ENCODE results near the gene ATP10B. TPM values are rescaled to one million over a fixed set of nuclear protein-coding genes. Genes with fewer than 3 reads are reported as not detected.

The ATP10B gene
- total RNA-seq, 1 donor, result not detected

DNA sequence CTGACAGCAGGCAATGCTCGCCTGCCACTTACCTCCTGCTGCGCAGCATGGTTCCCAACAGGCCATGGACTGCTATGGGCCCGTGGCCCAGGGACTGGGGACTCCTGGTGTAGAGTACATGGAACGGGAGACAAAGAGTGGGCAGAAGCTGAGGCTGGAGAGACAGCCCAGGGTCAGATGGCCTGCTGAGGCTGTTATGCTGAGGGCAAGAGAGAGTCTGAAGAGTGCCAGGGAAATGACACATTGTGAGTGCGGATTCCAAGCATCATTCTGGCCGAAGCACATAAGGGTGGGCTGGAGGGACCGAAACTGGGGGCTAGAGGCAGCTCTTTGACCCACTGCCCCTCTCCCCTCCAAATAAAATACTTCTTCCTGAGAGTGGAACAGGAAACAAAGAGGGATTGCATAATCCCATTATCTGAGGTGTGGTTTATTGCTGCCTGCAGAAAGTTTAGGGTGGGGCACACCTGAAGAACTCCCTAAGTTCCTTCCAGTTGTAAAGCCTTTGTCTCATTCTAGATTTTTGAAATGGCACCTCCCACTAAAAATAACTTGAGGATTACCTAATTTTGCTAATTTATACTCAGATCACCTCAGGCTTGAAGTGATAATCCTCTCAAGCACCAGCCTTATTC lies 158.1 kb downstream of the ATP10B start:
- TF ChIP-seq, protein P1, sequence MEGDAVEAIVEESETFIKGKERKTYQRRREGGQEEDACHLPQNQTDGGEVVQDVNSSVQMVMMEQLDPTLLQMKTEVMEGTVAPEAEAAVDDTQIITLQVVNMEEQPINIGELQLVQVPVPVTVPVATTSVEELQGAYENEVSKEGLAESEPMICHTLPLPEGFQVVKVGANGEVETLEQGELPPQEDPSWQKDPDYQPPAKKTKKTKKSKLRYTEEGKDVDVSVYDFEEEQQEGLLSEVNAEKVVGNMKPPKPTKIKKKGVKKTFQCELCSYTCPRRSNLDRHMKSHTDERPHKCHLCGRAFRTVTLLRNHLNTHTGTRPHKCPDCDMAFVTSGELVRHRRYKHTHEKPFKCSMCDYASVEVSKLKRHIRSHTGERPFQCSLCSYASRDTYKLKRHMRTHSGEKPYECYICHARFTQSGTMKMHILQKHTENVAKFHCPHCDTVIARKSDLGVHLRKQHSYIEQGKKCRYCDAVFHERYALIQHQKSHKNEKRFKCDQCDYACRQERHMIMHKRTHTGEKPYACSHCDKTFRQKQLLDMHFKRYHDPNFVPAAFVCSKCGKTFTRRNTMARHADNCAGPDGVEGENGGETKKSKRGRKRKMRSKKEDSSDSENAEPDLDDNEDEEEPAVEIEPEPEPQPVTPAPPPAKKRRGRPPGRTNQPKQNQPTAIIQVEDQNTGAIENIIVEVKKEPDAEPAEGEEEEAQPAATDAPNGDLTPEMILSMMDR (IDR thresholded peaks at IDR 0.05; ENCODE audit: insufficient read depth, low read depth, low read length), result no peak
- no peak for DNase-seq (ENCODE audit: low read depth)
- H3K4me3 ChIP-seq (ENCODE audit: low read depth, low read length), result no peak overlapping the region

DNA sequence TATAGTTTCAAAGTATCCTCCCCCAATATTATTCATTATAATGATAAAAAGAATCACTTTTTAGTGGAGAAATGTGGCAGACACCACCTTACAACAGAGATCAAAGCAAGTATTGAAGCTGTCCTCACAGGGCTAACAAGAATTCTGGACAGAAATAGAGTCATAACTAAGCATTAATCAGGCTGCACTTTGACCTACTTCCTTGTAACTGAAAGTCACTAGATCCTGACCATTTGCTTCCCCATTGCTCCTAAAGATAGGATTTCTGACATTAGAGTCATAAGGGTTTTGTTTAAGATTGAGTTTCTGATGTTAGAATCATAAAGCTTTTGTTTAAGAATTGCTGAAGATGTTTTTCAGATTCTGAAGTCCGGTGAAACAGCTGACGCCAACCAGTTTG lies 159.7 kb downstream of the ATP10B start:
- no peak for DNase-seq (ENCODE audit: low read depth)
- TF ChIP-seq, protein P1 (IDR thresholded peaks at IDR 0.05; ENCODE audit: insufficient read depth, low read depth, low read length), result no peak
- H3K4me3 ChIP-seq (ENCODE audit: low read depth, low read length), result no peak overlapping the region

DNA sequence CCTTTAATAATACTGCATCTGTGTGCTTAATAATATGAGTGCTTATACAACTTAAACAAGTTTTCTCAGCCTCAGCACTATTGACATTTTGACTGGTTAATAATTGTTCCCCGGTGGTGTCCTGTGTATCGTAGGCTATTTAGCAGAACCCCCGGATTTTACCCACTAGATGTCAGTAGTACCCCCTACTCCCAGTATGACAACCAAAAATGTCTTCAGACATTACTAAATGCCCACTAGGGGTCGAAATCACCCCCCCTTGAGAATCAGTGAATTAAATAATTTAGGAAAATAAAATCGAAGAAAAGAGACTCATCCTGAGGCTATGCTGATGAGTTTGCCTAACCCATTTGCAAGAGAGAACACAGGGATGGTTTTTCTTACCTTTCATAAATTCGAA lies 166.3 kb downstream of the ATP10B start:
- TF ChIP-seq, protein P1 (IDR thresholded peaks at IDR 0.05; ENCODE audit: insufficient read depth, low read depth, low read length), result no peak
- DNase-seq (ENCODE audit: low read depth), result no peak
- no peak overlapping the region for H3K4me3 ChIP-seq (ENCODE audit: low read depth, low read length)

DNA sequence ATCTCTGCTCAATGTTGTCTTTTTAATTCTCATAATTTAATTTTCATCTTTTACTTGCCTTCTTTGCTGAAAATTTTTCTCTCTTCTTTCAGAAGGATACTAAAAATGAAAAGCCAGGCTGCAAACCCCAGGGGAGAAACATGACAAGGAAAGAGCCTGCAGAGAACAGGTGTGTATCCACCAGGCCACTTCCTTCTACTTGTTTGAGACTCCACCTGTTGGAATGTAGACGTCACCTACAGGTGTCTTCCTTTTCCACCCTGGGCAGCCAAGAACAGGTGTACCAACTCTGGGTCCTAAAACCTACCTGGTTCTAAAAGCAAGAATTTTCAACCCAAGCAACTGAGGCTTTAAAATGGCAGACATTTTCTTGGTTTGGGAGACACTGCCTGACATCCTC lies 166.8 kb downstream of the ATP10B start:
- H3K4me3 ChIP-seq (ENCODE audit: low read depth, low read length), result no peak overlapping the region
- DNase-seq (ENCODE audit: low read depth), result no peak
- TF ChIP-seq, protein P1 (IDR thresholded peaks at IDR 0.05; ENCODE audit: insufficient read depth, low read depth, low read length), result no peak

DNA sequence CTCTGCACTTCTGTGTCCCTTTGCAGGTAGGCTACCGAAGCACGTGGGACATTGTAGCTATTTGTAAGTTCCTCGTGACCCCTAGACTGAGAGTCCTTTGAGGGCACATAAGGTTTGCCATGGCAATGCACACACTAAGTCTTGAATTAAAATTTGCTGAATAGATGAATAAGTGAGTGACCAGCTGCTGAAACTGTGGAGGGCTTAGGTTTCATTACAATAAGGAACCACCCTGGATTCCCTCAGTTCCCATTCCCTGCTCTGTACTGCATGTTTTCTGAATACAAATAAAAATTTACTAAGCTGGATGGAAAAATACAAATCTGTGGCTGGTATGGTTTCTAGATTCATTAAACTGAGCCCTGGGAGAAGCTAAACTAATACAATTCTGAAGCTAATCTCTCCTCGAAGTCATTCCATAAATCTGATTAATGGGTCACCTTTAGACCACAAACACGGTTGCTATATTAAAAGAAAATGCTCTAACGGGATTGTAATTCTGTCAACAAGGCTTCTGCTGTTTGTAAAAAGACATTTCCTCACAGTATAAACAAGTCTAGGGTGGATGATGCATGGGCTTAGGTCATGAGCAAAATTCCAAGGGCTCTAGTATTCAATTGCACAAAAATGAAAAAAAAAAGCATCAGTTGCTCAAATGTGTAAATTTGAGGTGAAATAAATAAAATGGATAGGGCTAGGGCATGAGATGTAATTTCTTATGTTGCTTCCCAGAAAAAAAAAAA lies 172.3 kb downstream of the ATP10B start:
- DNase-seq (ENCODE audit: low read depth), result peak; percentile 0
- TF ChIP-seq, protein P1 (IDR thresholded peaks at IDR 0.05; ENCODE audit: insufficient read depth, low read depth, low read length), result no peak
- H3K4me3 ChIP-seq (ENCODE audit: low read depth, low read length), result no peak overlapping the region

DNA sequence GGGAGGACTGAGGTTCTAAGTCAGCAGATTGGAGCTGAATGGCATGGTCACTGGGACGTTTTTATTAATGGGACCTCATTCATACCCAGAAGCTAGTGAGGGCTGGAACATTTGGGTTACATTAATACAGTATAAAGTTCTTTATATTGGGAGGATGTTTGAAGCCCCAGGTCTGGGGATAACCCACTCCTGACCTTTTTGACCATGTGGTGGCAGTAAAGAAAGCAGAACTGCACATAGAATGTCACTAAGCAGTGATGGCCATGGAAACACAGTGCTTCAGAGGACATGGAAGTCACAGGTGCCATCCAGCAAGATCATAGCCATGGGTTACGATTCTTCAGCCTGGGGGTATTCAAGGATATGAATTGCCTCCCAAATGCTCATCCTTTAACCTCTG lies 176.0 kb downstream of the ATP10B start:
- no peak overlapping the region for H3K4me3 ChIP-seq (ENCODE audit: low read depth, low read length)
- no peak for DNase-seq (ENCODE audit: low read depth)
- TF ChIP-seq, protein P1 (IDR thresholded peaks at IDR 0.05; ENCODE audit: insufficient read depth, low read depth, low read length), result no peak
